Colon (tissue), 2 donors: ENCODE results near the gene ZNF550.

Experiments used
- FAIRE-seq: peaks from 2 replicates; lab custom pipeline; 2012; peaks lifted over from hg19 to GRCh38; lab: Jason Lieb, UNC
- donor health status: control.
- donor health status: control.

Gene ZNF550

DNA sequence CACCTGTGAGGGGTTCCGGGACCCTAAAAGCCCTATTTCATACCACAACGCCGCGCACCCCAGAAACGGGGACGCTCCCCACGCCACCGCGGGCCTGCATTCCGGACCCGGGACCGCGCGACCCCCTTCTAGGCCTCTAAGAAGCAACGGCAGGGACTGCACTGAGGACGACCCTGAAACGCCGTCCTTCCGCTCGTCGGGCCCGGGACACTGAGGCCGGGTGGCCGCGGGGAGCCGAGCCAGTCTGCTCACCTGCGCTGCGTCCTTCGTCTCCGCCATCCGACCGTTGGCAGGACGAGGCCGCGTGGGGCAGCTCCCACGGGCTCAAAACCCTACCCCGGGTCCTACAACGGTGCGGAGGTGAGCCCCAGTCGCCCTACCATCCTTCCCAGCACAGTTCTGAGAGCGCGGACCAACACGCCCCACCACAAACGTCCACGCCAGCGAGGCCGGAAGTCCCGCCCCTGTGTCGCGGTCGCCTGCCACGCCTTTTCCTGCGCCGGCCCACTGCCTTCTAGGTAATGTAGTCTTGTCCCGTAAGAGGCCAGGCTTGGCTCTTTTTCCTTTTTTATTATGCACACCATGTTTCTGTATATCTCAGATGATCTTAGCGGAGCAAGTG, at the start of gene ZNF550:
TSS of gene ZNF550 (minus strand) at position 460 of the 622 bp plus-strand sequence. CDS start at position 279, 181 bp downstream.
- no peak for FAIRE-seq

- no peak for FAIRE-seq
These were observed 47.3 kb upstream of the ZNF550 start for GRCh38 chr19:57606931-57607330.

GRCh38 chr19:57599761-57600383, 40.2 kb upstream of the ZNF550 start, which contains the start of gene ZNF530:
Gene ZNF530, plus strand, starts transcription at chr19:57599885. Its CDS starts 4,461 bp downstream, at chr19:57604346.
- no peak for FAIRE-seq

DNA sequence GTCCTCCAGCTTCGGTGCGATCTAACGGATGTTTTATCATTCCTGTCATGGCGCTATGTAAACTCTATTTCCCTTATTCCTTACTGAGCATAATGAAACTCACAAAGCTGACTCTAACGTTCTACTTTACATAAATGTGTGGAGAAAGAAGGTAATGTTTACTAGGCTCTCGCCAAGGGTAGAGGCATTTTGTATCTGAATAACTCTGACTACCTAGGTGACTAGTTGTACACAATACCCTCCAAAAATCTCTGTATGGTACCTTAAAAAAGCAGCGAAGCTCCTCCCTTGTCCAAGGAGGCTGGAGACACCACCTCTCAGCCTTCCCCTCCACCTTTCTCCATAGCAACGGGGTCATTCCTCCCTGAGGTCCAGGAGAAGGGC, 39.7 kb upstream of the ZNF550 start:
- FAIRE-seq: no peak

- no peak for FAIRE-seq
These were observed 27.9 kb upstream of the ZNF550 start for GRCh38 chr19:57587529-57587928.

DNA sequence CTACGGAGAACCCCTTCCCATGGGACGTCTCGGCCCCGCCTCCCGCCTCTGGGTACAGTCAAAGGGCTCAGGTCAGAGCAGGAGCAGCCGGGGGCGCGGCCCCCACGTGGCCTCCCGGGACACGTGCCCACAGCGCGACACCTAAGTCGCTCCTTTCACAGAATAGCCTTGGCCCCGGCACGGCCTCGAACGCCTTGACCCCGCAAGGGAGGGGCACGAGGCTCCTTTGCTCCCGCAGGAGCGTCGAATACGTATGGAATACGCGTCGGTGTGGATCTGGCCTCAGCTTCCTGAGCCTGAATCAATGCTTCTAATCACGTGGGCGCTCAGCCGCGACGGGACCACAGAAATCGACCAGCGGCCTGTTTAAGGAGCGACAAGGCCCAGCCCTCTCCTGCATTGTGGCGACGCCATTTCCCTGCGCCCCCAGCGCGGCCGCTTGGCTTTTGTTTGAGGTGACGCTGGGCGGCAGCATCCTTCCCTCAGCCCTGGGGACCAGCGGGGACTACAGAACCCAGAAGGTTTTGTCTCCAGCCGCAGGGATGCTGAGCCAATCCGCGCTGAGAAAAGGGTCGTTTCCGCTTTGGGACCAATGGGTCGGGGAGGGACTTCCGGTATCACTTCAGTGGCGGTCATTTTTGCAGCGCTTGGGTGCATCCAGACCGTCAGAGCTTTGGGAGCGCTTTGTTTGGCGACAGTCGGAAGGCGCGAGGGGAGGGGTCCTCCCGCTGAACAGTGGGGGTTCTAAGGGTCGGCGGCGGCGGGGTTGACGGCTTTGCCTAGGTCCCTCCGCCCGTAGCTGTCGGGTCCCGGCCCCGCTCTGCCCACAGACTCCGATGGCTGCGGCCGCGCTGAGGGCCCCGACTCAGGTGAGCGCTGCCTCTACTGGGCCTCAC, 24.1 kb upstream of the ZNF550 start, which contains the start of gene ZIK1:
TSS of gene ZIK1 (plus strand) at position 625 of the 896 bp plus-strand sequence. CDS start at position 837, 212 bp downstream.
- FAIRE-seq: no peak

DNA sequence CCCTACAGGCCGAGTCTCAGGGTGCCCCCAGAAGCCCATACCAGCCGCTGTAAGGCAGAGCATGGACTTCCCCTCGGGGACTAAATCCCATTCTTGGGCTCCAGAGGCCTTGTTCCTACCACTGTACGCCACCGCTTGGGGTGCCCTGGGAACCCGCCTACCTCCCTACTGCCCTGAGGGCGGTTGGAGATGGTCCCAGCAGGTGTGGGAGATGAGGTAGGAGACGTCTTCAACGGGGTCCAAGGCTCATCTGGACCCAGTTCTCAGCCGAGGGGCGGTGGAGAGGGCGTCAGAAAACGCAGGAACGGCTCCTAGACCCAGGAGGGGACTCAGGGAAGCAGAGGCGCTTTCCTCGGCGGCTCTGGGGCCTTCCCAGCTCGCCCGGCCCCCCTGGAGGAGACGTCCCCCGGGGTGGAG, 23.4 kb upstream of the ZNF550 start:
- no peak for FAIRE-seq

DNA sequence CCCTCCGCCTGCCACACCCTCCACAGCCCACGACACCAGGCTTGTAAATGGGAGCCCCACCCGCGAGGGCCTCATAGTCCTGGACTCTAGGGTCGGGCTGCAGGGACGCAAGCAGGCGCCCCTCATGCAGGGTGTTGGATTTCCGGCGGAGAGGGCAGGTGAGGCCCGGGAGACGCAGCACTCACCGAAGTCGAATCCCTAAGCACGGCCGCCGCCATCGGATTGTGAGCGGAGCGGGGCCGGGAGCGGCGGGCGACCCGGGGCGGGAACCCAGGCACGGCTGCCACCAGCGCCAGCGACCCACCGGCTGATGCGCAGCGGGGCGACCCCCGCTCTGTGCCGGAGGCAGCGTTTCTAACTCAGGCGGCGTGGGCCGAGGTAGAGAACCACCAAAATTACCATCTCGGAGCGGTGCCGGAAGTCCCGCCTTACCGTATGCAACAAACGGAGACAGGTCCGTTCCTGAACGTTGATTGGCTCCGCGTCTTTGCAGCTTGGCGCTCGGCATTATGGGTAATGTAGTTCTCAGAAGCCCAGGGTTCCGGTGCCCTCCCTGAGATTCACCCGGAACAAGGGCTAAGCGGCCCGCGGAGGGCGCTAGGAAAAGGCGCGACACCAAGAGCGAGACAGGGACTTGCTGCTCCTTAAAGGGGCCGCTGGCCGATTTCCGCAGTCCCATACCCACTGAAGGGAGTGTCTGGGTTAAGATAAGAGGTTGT, 19.0 kb upstream of the ZNF550 start, which contains the start of gene ZNF416:
TSS of gene ZNF416 (minus strand) at position 425 of the 719 bp plus-strand sequence. CDS start at position 218, 207 bp downstream.
- peak; percentile 79 for FAIRE-seq

- FAIRE-seq: no peak
These were observed 17.0 kb upstream of the ZNF550 start for GRCh38 chr19:57576661-57577060.

DNA sequence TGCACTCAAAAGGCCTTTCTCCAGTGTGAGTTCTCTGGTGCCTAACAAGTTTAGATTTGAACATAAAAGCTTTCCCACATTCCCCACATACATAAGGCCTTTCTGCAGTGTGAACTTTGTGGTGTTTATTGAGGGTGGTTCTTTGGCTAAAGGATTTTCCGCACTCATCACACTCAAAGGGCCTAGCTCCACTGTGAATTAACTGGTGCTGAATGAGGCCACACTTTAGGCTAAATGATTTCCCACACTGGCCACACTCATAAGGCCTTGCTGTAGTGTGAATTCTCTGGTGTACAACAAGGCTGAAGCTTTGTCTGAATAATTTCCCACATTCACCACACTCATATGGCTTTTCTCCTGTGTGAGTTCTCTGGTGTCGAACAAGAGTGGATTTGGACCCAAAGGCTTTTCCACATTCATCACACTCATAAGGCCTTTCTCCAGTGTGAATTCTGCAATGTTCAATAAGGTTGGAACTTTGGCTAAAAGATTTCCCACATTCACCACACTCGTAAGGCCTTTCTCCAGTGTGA, 12.8 kb upstream of the ZNF550 start:
- no peak for FAIRE-seq

DNA sequence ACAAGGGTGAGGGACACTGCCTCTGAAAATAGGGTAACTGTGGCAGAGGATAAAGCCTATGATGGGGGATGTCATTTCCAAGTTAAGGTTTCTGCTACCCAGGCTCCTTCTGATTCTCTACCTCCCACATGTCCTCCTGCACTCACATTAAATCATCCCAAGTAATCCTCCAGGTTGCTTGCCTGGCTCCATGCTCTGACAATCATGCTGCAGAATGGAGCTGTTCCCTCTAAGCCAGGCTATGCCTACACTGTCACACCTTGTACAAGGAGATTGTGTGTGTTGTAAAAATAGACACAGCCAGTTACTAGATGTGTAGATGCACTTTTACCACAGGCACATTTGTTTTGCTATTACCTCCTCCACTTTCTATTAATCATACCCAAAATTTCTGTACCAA, 11.0 kb upstream of the ZNF550 start:
- no peak for FAIRE-seq

DNA sequence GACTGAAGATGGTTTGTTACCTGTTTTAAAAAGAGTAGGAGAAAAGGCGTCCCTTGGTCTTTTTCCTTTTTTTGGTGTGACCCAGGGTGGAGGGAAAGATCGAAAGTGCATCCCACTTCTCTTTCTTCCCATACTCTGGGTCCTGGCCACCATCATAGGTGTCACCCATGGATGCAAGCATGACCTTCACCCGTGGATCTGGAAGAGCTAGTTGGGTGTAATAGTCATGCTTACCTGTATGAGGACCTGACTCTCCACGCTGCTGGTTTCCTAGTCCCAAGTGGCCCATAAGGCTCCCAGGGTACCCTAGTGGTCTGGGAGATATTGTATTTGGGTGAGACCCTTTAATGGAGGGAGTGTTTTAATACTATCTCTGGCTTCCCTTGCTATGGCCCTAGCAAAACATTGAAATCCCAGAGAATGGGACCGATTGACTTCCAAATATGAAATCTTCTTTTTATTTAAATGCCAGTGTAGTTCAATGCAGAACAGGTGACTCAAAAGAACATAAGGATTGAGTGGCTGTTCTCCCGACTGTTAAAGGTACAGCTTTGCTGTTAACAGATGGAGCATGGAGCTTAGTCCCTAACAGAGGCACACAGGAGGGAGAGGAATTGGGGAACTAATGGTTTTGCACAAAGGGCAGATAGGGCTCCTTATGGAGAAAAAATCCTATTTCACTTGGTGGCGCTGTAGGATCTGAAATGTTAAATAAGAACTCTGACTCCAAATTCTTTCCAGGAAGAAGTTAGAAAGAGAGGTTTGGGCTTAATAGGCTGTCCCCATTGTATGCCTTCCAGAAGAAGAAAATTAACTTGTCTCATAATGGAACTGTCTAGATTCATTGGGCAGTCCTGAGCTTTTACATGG, 7.0 kb upstream of the ZNF550 start:
- no peak for FAIRE-seq

GRCh38 chr19:57563547-57563946, 3.9 kb upstream of the ZNF550 start:
- FAIRE-seq: no peak

- FAIRE-seq: no peak
These were observed 407 bp upstream of the ZNF550 start for GRCh38 chr19:57560049-57560491.

DNA sequence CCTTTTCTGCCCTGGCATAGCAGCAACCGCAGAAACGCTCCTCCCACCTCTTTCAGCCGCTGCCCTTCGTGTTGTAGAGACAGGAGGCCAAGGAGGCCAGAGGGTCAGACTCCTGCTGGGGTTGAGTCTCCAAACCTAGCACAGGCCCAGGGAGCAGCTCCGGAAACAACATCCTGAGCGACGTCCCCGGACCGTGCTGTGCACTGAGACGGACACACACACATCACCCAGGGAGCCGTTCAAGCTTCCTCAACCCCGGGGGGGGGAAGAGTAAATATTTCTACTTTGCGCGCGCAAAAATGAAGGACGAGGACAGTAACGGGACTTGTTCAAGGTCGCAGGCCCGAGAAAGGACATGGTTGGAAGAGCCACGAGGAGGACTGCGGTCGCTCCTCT, 657 bp downstream of the ZNF550 start:
- no peak for FAIRE-seq

DNA sequence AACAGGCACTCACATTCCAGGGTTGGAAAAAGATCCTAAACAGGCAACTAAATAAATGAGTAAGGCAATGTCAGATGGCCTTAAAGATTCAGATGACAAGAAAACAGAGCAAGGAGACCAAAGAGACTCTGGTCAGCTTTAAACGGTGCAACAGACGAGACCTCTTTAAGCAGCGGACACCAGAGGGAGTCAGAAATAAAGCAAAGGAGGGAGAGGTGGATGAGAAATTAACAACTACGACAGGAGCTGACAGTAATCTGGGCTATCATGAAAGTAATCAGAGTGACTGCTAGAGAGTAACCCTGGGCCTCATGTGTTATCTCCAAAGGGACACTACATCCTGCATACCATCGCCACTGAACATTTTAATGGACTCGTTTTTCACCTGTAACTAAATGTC, 1.1 kb downstream of the ZNF550 start:
- no peak for FAIRE-seq

- FAIRE-seq: no peak
These were observed 2.0 kb downstream of the ZNF550 start for GRCh38 chr19:57557659-57558058.

- no peak for FAIRE-seq
These were observed 7.2 kb downstream of the ZNF550 start for GRCh38 chr19:57552432-57552831.

- FAIRE-seq: no peak
These were observed 13.2 kb downstream of the ZNF550 start for GRCh38 chr19:57546513-57546912.

- FAIRE-seq: no peak
These were observed 21.6 kb downstream of the ZNF550 start for GRCh38 chr19:57537953-57538547.
